Upper lobe of left lung (tissue), 6 donors: ENCODE results near the gene TMEM132A. TPM values are rescaled to one million over a fixed set of nuclear protein-coding genes. Genes with fewer than 3 reads are reported as not detected.

Experiments used
- ATAC-seq, 2 donors: fragments of 200-7000 bp; cut with Tn5 transposase; one replicate each; pipeline ENCODE4 v1.9.1; 2022; ENCODE audit warnings: mild to moderate bottlenecking in 2 of 2, moderate library complexity in 2 of 2; ENCODE audit not compliant: low FRiP score in 2 of 2
- DNase-seq, 2 donors: peaks; one replicate each; pipeline ENCODE4 v3.0.0-alpha.2; 2019 to 2020
- H3K27ac ChIP-seq, 4 donors: fragments of 200-600 bp; sonication (generic); one replicate each; pipeline ENCODE4 v1.5.1; 2016 to 2019
- H3K27me3 ChIP-seq, 4 donors: fragments of 200-600 bp; sonication (generic); one replicate each; pipeline ENCODE4 v1.5.1; 2017 to 2019
- H3K36me3 ChIP-seq, 4 donors: fragments of 200-600 bp; sonication (generic); one replicate each; pipeline ENCODE4 v1.5.1; 2016 to 2019
- H3K4me1 ChIP-seq, 4 donors: fragments of 200-600 bp; sonication (generic); one replicate each; pipeline ENCODE4 v1.5.1; 2018 to 2019
- H3K4me3 ChIP-seq, 4 donors: fragments of 200-600 bp; sonication (generic); one replicate each; pipeline ENCODE4 v1.5.1; 2017 to 2019; ENCODE audit warnings: mild to moderate bottlenecking in 2 of 4, moderate library complexity in 1 of 4
- H3K9me3 ChIP-seq, 4 donors: fragments of 200-600 bp; sonication (generic); one replicate each; pipeline ENCODE4 v1.5.1; 2018 to 2019
- CTCF ChIP-seq, 6 experiments: fragments of 450-650 bp in 4 of 6; fragments of 200-600 bp in 2 of 6; sonication (generic) in 2 of 6; IDR thresholded peaks; one replicate each; pipeline ENCODE4 v1.5.1; 2016 to 2019; ENCODE audit warnings: antibody characterized with exemption in 6 of 6
- EP300 ChIP-seq, 4 donors: sonication (generic); formaldehyde crosslinking; IDR thresholded peaks; one replicate each; pipeline ENCODE4 v1.5.1; 2017; ENCODE audit warnings: antibody characterized with exemption in 4 of 4, control low read depth in 2 of 4
- POLR2A ChIP-seq, 4 donors: fragments of 450-650 bp; IDR thresholded peaks; one replicate each; pipeline ENCODE4 v1.5.1; 2016 to 2017; ENCODE audit warnings: antibody characterized with exemption in 4 of 4, mild to moderate bottlenecking in 2 of 4
- POLR2AphosphoS5 ChIP-seq, 2 donors: sonication (generic); formaldehyde crosslinking; IDR thresholded peaks; one replicate each; pipeline ENCODE4 v1.5.1; 2017; ENCODE audit warnings: antibody characterized with exemption in 2 of 2
- WGBS, 2 donors: methylation state at CpG; one replicate each; pipeline ENCODE4 v1.1.5; 2017 to 2018; 5-methylcytosine and 5-hydroxymethylcytosine counted together
- total RNA-seq, 6 donors: library from RNA; depleted of rRNA in 4 of 6; stranded (reverse); fragments of >200 nt in 4 of 6; gene quantifications; one replicate each; pipeline versions ENCODE4 v1.1.0 to v1.2.1, GENCODE V29; 2016 to 2021
- donor health status: DM: no; HTN: no; CAD: no; lungs with moderate emphysema.
- donor health status: DM: no; HTN: yes; CAD: no; lungs with severe emphysema.

Gene TMEM132A
- total RNA-seq, 6 donors from 2014 or later, result 3.6 to 18.2 (median 9.4) TPM

DNA sequence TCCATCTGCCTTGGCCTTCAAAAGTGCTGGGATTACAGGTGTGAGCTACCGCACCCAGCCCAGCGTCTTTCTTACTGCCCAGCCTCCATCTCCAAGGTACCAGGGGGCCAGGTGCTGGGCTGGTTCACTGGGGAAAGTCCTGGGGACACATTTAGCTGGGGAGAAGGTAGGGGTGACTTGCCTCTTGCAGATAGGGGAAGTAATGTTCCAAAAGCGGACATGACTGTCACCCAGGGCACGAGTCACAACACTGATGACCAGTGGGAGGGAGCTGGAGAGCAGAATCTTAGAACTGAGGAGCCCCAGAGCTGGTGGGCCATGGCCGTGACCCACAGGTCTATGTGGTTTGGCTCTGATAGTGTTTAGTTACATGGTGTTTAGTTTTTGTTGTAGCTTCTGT is 30.2 kb downstream of the TMEM132A start:
- H3K27ac ChIP-seq, result peak overlapping the region in 3 of 4 donors; percentile 89 to 99 (median 93)
- H3K36me3 ChIP-seq, result no peaks in the 10 kb centered on the region
- peaks cover 13 to 23% (median 18%) of the 10 kb centered on the region in 4 donors for H3K4me1 ChIP-seq
- no peaks in the 10 kb centered on the region for H3K27me3 ChIP-seq
- DNase-seq, result peak in 1 of 2 donors; percentile 65
- no peak overlapping the region for H3K4me3 ChIP-seq
- peak in 1 of 2 donors; percentile 35 for ATAC-seq
- WGBS, 2 donors, result 78 to 90% methylated on average over 5 of the region's 5 CpGs
- H3K9me3 ChIP-seq, result no peaks in the 10 kb centered on the region
- no peak for TF ChIP-seq CTCF (IDR thresholded peaks at IDR 0.05)
- no peak for TF ChIP-seq POLR2A (IDR thresholded peaks at IDR 0.05)
- TF ChIP-seq EP300 (IDR thresholded peaks at IDR 0.05), result no peak
- TF ChIP-seq POLR2AphosphoS5 (IDR thresholded peaks at IDR 0.05), result no peak

DNA sequence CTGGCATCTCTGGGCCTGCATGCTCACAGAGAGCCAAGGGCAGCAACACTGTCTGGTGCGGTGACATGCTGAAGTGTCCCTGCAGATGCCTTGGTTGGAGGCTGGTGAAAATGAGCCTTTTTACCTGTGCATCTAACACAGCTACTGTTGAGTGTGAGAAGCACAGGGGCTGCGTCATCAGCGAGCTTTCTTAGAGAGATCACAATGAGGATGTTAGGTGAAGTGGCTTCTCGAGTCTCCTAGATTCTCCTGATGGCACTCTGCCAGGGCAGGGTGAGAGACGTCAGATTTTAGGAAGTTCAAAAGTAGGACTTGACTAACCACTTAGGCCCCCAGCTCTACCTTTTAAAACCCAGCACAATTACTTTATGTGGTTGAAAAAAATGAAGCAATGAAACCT is 31.3 kb downstream of the TMEM132A start:
- no peaks in the 10 kb centered on the region for H3K36me3 ChIP-seq
- peaks cover 6 to 15% (median 8%) of the 10 kb centered on the region in 4 donors for H3K4me1 ChIP-seq
- H3K27ac ChIP-seq, result no peak overlapping the region
- no peaks in the 10 kb centered on the region for H3K9me3 ChIP-seq
- DNase-seq, result no peak
- H3K4me3 ChIP-seq, result no peak overlapping the region
- ATAC-seq, result no peak
- TF ChIP-seq CTCF (IDR thresholded peaks at IDR 0.05), result no peak
- no peak for TF ChIP-seq EP300 (IDR thresholded peaks at IDR 0.05)
- no peak for TF ChIP-seq POLR2A (IDR thresholded peaks at IDR 0.05)
- TF ChIP-seq POLR2AphosphoS5 (IDR thresholded peaks at IDR 0.05), result no peak
- H3K27me3 ChIP-seq, result no peaks in the 10 kb centered on the region
- 35 to 47% methylated on average over 5 of the region's 5 CpGs for WGBS, 2 donors

- ATAC-seq (peak in 1 of 2 donors; percentile 9), DNase-seq (no peak)
- Histone ChIP-seq H3K36me3 (no peaks in the 10 kb centered on the region), H3K9me3 (no peaks in the 10 kb centered on the region), H3K27ac (no peak overlapping the region), H3K4me1 (peaks cover 0 to 8% (median 0%) of the 10 kb centered on the region in 4 donors), H3K4me3 (no peak overlapping the region), H3K27me3 (no peaks in the 10 kb centered on the region)
- WGBS, 2 donors, result 88% methylated on average over 4 of the region's 4 CpGs
- TF ChIP-seq EP300 (IDR thresholded peaks at IDR 0.05) (no peak), CTCF (IDR thresholded peaks at IDR 0.05) (no peak), POLR2AphosphoS5 (IDR thresholded peaks at IDR 0.05) (no peak), POLR2A (IDR thresholded peaks at IDR 0.05) (no peak)
Observed at GRCh38 chr11:60957188-60957587, 32.9 kb downstream of the TMEM132A start.

GRCh38 chr11:60959431-60959830 is 35.2 kb downstream of the TMEM132A start:
- no peaks in the 10 kb centered on the region for H3K9me3 ChIP-seq
- no peak overlapping the region for H3K27ac ChIP-seq
- no peak for ATAC-seq
- no peaks in the 10 kb centered on the region for H3K27me3 ChIP-seq
- H3K36me3 ChIP-seq, result no peaks in the 10 kb centered on the region
- DNase-seq, result no peak
- no peaks in the 10 kb centered on the region for H3K4me1 ChIP-seq
- 81 to 86% methylated on average over 6 of the region's 6 CpGs for WGBS, 2 donors
- TF ChIP-seq POLR2A (IDR thresholded peaks at IDR 0.05) (no peak), POLR2AphosphoS5 (IDR thresholded peaks at IDR 0.05) (no peak), CTCF (IDR thresholded peaks at IDR 0.05) (no peak), EP300 (IDR thresholded peaks at IDR 0.05) (no peak)
- H3K4me3 ChIP-seq, result no peak overlapping the region

DNA sequence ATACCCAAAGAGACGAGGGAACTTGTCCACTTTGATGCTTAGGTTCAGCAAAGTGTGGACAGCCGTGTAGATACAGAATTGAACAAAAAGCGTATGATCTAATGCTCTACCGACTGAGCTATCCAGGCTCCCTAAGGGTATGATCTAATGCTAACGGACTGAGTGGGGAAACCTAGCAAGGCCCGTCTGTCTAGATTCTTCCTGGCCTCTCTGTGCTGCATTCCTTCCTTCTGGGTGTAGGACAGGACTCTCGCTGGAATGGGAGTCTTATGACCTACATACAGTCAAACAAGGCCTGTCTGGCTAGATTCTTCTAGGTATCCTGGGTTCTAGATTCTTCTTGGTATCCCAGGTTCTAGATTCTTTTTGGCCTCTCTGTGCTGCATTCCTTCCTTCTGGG is 36.1 kb downstream of the TMEM132A start:
- Histone ChIP-seq H3K4me1 (no peaks in the 10 kb centered on the region), H3K27ac (no peak overlapping the region), H3K36me3 (no peaks in the 10 kb centered on the region), H3K4me3 (no peak overlapping the region), H3K27me3 (no peaks in the 10 kb centered on the region), H3K9me3 (no peaks in the 10 kb centered on the region)
- DNase-seq (no peak), ATAC-seq (peak in 1 of 2 donors; percentile 52)
- 86 to 94% methylated on average over 7 of the region's 7 CpGs for WGBS, 2 donors
- TF ChIP-seq POLR2AphosphoS5 (IDR thresholded peaks at IDR 0.05), result no peak
- TF ChIP-seq POLR2A (IDR thresholded peaks at IDR 0.05), result no peak
- no peak for TF ChIP-seq CTCF (IDR thresholded peaks at IDR 0.05)
- no peak for TF ChIP-seq EP300 (IDR thresholded peaks at IDR 0.05)
